Activated B cell treated with CpG ODN at 0.5 μM for 24 hours (primary cell): ENCODE results near the gene LRP1-AS. TPM values are rescaled to one million over a fixed set of nuclear protein-coding genes. Genes with fewer than 3 reads are reported as not detected.

Source experiments
- ATAC-seq: fragments of 200-7000 bp; cut with Tn5 transposase; one replicate; pipeline ENCODE4 v1.10.0; 2021; ENCODE audit warnings: low read depth, mild to moderate bottlenecking, moderate library complexity
- CTCF ChIA-PET: fragments of 350-600 bp; sonication (Branson Sonifier 250); formaldehyde crosslinking; loops from one replicate; lab custom pipeline; 2021; ENCODE audit warnings: antibody characterized with exemption; lab: Charles Lee
- POLR2A ChIA-PET: fragments of 350-600 bp; sonication (Branson Sonifier 250); formaldehyde crosslinking; loops from one replicate; lab custom pipeline; 2021; ENCODE audit warnings: antibody characterized with exemption; lab: Charles Lee
- DNase-seq: peaks from one replicate; pipeline ENCODE4 v3.0.0; 2022
- H3K27ac Mint-ChIP-seq: one replicate; pipeline ENCODE4 v1.8.0; 2020; ENCODE audit warnings: mixed read lengths
- H3K27me3 Mint-ChIP-seq: one replicate; pipeline ENCODE4 v1.8.0; 2021; ENCODE audit warnings: mixed read lengths
- H3K36me3 Mint-ChIP-seq: one replicate; pipeline ENCODE4 v1.8.0; 2021; ENCODE audit warnings: low read depth, mixed read lengths
- H3K4me1 Mint-ChIP-seq: one replicate; pipeline ENCODE4 v1.8.0; 2021; ENCODE audit warnings: mixed read lengths
- H3K4me3 Mint-ChIP-seq: one replicate; pipeline ENCODE4 v1.8.0; 2020; ENCODE audit warnings: mild to moderate bottlenecking, mixed read lengths
- H3K9me3 Mint-ChIP-seq: one replicate; pipeline ENCODE4 v1.8.0; 2020; ENCODE audit warnings: mixed read lengths
- CTCF ChIP-seq: fragments of 200-600 bp; IDR thresholded peaks from one replicate; pipeline ENCODE4 v1.8.0; 2022; ENCODE audit warnings: antibody characterized with exemption, mild to moderate bottlenecking
- intact Hi-C: fragments of 100-400 bp; cut with micrococcal nuclease; formaldehyde crosslinking; loops from one replicate; pipeline ENCODE4 v1.15.1; 2024
- total RNA-seq: library from RNA; stranded (reverse); gene quantifications from 2 replicates; pipeline ENCODE4 v1.2.3, GENCODE V29; 2022

The LRP1-AS gene
- total RNA-seq, 1 donor from 2014 or later = not detected

- ATAC-seq = no peak
- DNase-seq = no peak
- Mint-ChIP-seq H3K9me3 (no peaks in the 10 kb centered on the region), H3K4me3 (no peak overlapping the region), H3K4me1 (peaks cover 57% of the 10 kb centered on the region), H3K36me3 (peaks cover 86% of the 10 kb centered on the region), H3K27ac (peak overlapping the region; percentile 7), H3K27me3 (no peaks in the 10 kb centered on the region)
- intact Hi-C loops = no loop called here
- ChIA-PET POLR2A (interaction anchor here (0.6 to 17.0 kb wide), 4 partner anchors 3 to 190 kb away, joined by 3 to 692 read pairs (median 514); partner anchors contain the start of genes NAB2, NEMP1 and STAT6), CTCF (interaction anchor here (1.0 to 3.0 kb wide), 4 partner anchors 10 to 35 kb away, joined by 3 to 18 read pairs (median 6); partner anchors contain the start of gene STAT6)
- no peak for TF ChIP-seq CTCF
These were observed 49.9 kb downstream of the LRP1-AS start for GRCh38 chr12:57097554-57097835.

- POLR2A ChIA-PET = interaction anchor here (0.8 to 17.0 kb wide), 4 partner anchors 3 to 31 kb away, joined by 3 to 692 read pairs (median 514); partner anchors contain the start of genes LRP1, NAB2, NEMP1 and STAT6
- Mint-ChIP-seq H3K9me3 (no peaks in the 10 kb centered on the region), H3K4me3 (no peak overlapping the region), H3K36me3 (peaks cover 86% of the 10 kb centered on the region), H3K4me1 (peaks cover 54% of the 10 kb centered on the region), H3K27ac (peak overlapping the region; percentile 63), H3K27me3 (no peaks in the 10 kb centered on the region)
- CTCF ChIA-PET = interaction anchor here (1.0 to 10.6 kb wide), 3 partner anchors 10 to 28 kb away, joined by 3 to 102 read pairs (median 18); no protein-coding TSS in a partner anchor
- TF ChIP-seq CTCF = no peak
- intact Hi-C loops = no loop called here
- ATAC-seq (no peak), DNase-seq (no peak)
These were observed 50.5 kb downstream of the LRP1-AS start for GRCh38 chr12:57096748-57097553.

GRCh38 chr12:57096099-57096572 is 51.3 kb downstream of the LRP1-AS start:
- no peaks in the 10 kb centered on the region for H3K27me3 Mint-ChIP-seq
- H3K27ac Mint-ChIP-seq = peak overlapping the region; percentile 77
- no peak for DNase-seq
- intact Hi-C loops = no loop called here
- no peaks in the 10 kb centered on the region for H3K9me3 Mint-ChIP-seq
- H3K36me3 Mint-ChIP-seq = peaks cover 83% of the 10 kb centered on the region
- TF ChIP-seq CTCF = no peak
- CTCF ChIA-PET = interaction anchor here (4.4 to 10.6 kb wide), 2 partner anchors 16 to 26 kb away, joined by 45 to 102 read pairs; partner anchors contain the start of gene STAT6
- H3K4me3 Mint-ChIP-seq = no peak overlapping the region
- peaks cover 56% of the 10 kb centered on the region for H3K4me1 Mint-ChIP-seq
- no peak for ATAC-seq
- POLR2A ChIA-PET = interaction anchor here (0.8 to 17.0 kb wide), 4 partner anchors 2 to 32 kb away, joined by 3 to 692 read pairs (median 514); partner anchors contain the start of genes LRP1, NAB2, NEMP1 and STAT6

GRCh38 chr12:57095440-57095839 is 52.0 kb downstream of the LRP1-AS start:
- ATAC-seq (no peak), DNase-seq (no peak)
- TF ChIP-seq CTCF = no peak
- peak overlapping the region; percentile 77 for H3K27ac Mint-ChIP-seq
- intact Hi-C loops = loop anchor here (2.0 kb wide), 1 partner anchor 17 kb away; the partner anchor contains the start of gene NEMP1
- no peaks in the 10 kb centered on the region for H3K27me3 Mint-ChIP-seq
- H3K4me1 Mint-ChIP-seq = peaks cover 62% of the 10 kb centered on the region
- no peaks in the 10 kb centered on the region for H3K9me3 Mint-ChIP-seq
- H3K36me3 Mint-ChIP-seq = peaks cover 86% of the 10 kb centered on the region
- no peak overlapping the region for H3K4me3 Mint-ChIP-seq
- CTCF ChIA-PET = interaction anchor here (4.4 to 10.6 kb wide), 2 partner anchors 16 to 25 kb away, joined by 45 to 102 read pairs; partner anchors contain the start of gene STAT6
- POLR2A ChIA-PET = interaction anchor here (16.5 kb wide), 2 partner anchors 9 to 21 kb away, joined by 337 to 692 read pairs; partner anchors contain the start of genes NEMP1 and STAT6

Other genes starting within 250 kb of the LRP1-AS start
- not detected in 2 replicates for gene SDR9C7, start 213.2 kb downstream of the LRP1-AS start, total RNA-seq
- gene RDH16, start 190.0 kb downstream of the LRP1-AS start, total RNA-seq = 0.47 and 0.76 TPM in 2 replicates
- gene ZBTB39, start 141.1 kb downstream of the LRP1-AS start, total RNA-seq = 12.6 and 13.3 TPM in 2 replicates
- not detected in 2 replicates for gene TAC3, start 131.1 kb downstream of the LRP1-AS start, total RNA-seq
- 0.39 and 0.71 TPM in 2 replicates for gene MYO1A, start 97.5 kb downstream of the LRP1-AS start, total RNA-seq
- 23.0 and 27.6 TPM in 2 replicates for gene NEMP1, start 68.8 kb downstream of the LRP1-AS start, total RNA-seq
- 20.4 and 22.1 TPM in 2 replicates for gene NAB2, start 58.5 kb downstream of the LRP1-AS start, total RNA-seq
- 635 and 745 TPM in 2 replicates for gene STAT6, start 36.3 kb downstream of the LRP1-AS start, total RNA-seq
- 0.56 and 0.95 TPM in 2 replicates for gene LRP1, start 19.1 kb downstream of the LRP1-AS start, total RNA-seq
- 3.4 and 3.5 TPM in 2 replicates for gene NXPH4, start 69.2 kb upstream of the LRP1-AS start, total RNA-seq
- gene SHMT2, start 82.1 kb upstream of the LRP1-AS start, total RNA-seq = 268 and 270 TPM in 2 replicates
- gene STAC3, start 103.6 kb upstream of the LRP1-AS start, total RNA-seq = 4.6 and 5.5 TPM in 2 replicates